HG03565 (cell line): ENCODE results near the gene MBD3.

ENCODE experiments used
- ATAC-seq: cut with Tn5 transposase; IDR thresholded peaks from one replicate; pipeline ENCODE4 v1.9.1; 2021; ENCODE audit warnings: mild to moderate bottlenecking, moderate library complexity; ENCODE audit not compliant: unreplicated experiment

Gene MBD3

DNA sequence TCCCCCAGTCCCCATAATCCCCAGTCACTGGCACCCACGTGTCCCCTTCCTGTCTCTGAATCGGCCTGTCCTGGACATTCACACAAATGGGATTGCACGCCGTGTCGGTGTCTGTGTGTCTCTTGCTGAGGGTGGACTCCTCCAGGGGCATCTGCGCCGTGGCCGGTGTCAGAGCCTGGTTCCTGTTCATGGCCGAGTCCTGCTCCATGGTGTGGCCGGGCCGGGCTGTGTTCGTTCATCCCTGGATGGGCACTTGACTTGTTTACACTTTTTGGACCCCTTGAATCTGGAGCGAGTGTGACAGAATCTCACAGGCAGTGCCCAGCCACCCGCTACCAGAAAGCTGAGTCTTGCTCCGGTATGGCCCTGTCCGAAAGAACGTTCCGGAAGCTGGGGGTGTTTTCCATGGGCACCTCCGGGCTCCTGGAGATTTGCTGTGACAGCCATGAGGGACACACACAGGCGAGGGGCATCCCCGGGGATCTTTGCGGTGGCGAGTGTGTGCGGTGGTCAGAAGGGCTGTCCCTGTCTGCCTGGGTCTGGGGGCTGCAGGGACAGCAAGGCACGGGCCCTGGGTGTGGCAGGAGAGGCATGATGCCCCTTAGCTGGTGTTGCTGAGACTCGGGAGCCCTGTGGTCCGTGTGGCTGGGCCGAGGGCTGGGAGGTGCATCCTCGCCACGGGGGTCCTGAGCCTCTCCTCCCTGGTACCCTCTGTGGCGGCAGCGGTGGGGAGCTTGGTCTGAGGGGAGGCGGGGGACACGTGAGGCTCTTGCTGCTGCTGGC, 18.1 kb downstream of the MBD3 start:
- ATAC-seq = no peak

DNA sequence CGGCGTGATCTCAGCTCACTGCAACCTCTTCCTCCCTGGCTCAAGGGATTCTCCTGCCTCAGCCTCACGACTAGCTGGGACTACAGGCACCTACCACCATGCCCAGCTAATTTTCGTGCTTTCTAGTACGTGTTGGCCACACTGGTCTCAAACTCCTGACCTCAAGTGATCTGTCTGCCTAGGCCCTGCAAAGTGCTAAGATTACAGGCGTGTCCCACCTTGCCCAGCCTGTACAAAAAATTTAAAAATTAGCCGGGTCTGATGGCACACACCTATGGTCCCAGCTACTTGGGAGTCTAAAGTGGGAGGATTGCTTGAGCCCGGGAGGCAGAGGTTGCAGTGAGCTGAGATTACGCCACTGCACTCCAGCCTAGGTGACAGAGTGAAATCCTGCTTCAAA, 19.9 kb downstream of the MBD3 start:
- ATAC-seq = no peak

DNA sequence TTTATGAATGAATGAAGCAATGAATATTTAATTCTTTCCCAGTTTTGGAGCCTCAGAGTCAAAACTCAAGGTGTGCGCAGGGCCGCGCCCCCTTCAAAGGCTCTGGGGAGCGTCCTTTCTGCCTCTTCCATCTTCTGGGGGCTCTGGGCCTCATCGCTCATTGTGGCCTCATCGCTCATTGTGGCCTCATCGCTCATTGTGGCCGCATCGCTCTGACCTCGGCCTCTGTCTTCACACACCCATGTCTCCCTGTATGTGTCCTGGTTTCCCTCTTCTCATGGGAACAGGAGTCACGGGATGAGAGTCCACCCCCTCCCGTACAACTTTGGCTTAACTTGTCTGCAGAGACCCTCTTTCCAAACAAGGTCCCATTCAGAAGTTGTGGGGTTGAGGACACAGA, 21.3 kb downstream of the MBD3 start:
- no peak for ATAC-seq

DNA sequence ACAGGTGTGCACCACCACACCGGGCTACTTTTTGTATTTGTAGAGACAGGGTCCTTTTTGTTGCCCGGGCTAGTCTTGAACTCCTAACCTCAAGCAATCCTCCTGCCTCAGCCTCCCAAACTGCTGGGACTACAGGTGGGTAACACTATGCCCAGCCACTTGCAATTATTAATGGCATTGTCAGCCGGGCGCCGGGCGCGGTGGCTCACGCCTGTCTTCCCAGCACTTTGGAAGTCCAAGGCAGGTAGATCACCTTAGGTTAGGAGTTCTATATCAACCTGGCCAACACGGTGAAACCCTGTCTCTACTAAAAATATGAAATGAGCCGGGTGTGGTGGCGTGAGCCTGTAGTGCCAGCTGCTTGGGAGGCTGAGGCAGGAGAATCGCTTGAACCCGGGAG, 21.8 kb downstream of the MBD3 start:
- no peak for ATAC-seq

DNA sequence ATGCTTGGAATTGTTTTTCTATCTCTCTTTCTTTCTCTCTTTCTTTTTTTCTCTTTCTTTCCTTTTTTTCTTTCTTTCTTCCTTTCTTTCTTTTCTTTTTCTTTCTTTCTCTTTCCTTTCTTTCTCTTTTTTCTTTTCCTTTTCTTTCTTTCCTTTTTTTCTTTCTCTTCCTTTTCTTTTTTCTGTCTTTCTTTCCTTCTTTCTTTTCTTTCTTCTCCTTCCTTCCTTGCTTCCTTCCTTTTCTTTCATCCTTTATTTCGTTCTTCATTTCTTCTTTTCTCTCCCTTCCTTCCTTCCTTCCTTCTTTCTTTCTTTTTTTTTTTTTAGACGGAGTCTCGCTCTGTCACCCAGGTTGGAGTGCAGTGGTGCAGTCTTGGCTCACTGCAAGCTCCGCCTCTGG, 22.7 kb downstream of the MBD3 start:
- no peak for ATAC-seq

DNA sequence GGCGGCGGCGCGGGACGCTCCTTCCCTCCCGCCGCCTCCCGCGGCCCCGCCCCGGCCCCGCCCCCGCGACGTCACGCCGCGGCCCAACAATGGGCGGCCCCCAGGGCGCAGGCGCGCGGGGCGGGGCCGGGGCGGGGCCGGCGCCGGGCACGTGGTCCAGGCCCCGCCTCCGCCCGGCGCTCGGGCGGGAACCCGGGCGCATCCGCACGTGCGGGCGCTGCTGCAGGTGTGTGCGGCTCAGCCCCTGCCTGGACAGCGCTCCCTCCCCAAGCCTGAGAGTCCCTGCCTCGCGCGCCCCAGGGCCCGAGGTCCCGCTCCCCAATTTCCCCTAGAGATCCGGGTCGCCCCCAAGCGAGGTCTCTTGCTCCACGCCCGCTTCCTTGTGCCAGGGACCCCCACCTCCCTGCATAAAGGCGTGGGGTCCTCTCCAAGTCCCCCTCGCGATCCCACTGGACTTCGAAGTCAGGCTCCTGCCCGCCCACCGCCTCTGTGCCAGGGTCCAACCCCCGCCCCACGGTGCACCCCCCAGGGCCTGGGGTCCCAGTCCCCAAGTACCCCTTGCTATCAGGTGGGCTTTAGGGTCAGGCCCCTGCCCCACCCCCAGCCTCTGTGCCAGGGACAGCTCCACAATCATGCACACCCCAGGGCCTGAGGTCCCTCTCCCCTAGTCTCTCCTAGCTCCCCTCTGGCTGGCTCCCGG, 24.2 kb downstream of the MBD3 start, which contains the start of gene MEX3D:
TSS of gene MEX3D (minus strand) at position 6 of the 700 bp plus-strand sequence. CDS start 267 bp downstream, outside the sequence.
- ATAC-seq = no peak

DNA sequence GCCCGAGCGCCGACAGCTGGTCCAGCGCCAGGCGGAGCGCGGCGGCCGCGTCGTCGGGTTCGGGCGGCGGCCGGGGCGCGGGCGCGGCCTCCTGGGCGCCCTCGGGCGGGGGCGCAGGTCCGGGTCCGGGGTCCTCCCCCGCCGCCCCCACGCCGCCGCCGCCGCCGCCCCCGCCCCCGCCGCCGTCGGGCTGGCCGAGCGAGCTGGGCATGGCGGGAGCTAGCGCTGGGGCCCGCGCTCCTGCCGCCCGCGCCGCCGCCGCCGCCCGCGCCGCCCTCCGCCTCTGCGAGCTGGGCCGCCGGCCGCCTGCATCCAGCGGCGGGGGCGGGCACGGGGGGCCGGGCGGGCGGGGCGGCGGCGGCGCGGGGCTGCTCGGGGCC, 24.8 kb downstream of the MBD3 start:
- ATAC-seq = no peak

DNA sequence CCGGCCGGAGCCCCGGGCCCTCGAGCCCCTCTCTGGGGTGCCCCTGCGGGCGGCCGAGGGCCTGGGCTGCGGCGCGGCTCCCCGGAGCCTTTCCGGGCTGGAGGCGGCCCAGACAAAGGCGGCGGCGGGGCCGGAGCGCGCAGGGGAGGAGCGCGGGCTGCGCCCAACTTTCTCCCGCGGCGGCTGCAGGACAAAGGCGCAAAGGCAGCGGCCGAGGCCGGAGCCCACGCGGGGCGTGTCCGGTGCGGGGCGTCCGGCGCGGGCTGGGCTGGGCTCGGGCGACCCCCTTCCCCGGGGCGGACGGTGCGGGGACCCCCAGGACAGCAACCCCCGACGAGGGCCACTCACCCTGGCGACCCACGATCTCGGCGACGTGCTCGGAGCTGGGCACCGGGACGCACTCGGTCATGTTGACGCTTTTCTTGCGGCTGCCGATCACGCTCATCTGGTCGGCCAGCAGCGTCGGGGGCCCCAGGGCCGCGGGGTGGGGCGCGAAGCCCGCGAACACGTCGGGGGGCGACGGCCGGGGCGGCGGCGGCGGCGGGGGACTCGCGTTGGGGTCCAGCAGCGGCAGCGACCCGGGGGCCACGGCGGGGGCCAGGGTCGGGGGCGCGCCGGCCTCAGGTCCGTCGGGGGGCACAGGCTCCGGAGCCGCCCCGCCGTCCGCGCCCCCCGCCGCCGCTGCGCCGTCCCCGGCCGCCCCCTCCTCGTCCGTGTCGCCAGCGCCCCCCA, 25.4 kb downstream of the MBD3 start:
- ATAC-seq = no peak

DNA sequence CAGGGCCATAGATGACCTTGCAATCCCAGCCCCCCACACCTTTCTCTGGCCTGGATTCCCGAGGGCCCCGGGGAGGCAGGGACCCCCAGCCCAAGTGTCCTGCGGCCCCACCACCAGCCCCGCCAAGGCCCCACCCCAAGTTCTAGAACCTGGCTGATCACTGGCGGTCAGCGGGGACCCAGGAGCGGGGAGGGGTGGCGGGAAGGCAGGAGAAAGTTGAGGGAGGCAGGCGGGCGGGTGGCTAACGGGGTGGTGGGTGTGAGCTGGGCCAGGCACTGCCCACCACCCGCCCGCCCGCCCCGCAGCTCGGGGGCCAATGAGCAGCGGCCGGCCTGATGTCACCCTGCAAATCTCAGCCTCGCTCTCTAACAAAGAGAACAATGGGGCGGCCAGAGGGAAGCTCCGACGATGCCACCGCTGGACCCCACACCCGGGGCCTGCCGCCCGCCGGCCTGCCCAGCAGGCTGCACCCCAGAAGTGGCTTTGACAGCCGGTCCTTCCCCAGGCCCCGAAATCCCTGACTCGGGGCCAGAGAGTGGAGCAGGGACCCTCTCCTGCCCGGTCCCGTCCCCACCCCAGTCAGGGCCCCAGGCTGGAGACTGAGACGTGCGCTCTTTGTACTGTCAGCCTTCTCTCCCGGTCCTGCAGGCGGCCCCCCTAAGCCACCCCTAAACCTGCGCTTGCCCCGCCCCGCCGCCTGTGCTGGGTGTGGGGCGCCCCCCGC, 26.1 kb downstream of the MBD3 start:
- ATAC-seq = no peak

DNA sequence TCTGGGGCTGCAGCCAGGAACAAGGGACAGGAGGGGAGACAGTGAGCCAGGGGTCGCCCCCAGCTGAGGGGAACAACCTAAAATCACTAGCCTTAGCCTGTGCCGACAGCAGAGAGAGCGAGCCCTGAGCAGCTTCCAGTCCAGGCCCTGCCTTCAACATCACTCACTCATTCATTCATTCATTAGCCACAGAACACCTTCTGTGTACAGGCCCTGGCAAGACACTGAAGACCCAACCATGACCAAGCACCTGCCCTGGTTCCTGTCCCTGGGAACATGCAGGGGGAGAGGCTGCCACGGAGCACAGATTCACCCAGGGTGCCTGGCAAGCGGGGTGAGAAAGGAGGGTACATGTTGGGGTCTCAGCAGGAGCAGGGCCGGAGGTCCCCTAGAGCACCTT, 29.4 kb downstream of the MBD3 start:
- ATAC-seq = no peak

DNA sequence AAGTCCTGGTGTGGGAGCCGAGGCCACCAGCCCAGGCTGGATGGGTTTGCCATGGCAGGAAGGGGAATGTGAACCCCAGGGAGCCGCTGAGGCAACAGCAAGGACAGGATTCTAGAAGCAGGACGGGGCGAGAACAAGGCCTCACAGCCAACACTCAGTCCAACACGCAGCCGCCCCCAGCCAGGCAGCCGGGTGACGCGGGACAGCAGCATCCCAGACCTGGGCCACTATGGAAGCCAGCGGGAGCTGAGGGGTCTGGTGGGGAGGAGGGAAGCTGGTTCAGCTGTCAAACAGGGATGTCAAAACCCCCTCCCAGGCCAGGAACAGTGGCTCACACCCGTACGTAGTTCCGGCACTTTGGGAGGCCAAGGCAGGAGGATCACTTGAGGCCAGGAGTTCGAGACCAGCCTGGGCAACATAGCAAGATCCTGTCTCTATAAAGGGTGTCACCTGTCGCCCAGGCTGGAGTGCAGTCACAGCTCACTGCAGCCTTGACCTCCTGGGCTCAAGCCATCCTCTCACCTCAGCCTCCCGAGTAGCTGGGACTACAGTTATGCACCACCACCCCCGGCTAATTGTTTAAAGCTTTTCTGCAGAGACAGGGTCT, 31.3 kb downstream of the MBD3 start:
- ATAC-seq = no peak

DNA sequence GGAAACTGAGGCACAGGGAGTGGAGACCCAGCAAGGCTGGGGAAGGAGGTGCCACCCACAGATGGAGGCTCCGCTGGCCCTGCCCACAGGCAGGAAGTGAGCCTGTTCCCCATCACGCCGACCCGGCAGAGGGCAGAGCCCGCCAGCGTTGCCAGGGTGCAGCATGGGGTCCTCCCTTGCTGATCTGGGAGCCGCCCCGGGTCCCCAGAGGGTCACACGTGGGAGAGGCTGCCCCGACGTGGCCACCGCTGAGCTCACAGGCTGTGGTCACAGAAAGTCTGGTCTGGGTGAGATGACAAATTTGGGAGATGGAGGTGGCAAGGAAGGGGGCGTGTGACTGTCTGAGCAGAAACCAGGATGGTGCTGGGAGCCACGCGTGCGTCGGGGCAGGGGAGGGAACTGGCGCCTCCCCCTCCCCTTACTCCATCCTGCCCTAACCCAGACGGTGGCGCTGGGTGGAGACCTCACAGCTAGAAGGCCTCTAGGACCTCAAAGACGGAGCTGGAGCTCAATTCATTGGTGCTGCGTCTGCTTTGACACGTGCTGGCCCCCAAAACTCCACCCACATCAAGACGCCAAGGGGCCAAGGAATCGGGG, 32.3 kb downstream of the MBD3 start:
- no peak for ATAC-seq

DNA sequence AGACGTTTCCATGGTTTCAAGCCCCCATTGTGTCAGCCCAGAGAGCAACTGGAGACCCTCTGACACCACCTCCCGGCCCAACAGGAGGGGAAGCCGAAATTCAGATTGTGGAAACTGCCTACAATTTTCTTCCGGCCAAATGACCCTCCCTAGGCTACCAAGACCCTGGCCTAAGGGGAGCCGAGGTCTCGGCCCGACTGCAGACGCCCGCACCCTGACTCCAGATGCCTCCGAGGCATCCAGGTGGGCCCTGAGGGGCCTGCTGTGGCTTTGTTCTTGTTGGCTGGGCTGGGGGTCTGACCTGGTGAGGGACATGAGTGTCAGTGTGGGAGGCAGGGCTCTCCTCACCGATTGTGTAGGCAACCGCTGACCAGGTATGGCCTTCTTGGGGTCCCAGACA, 34.1 kb downstream of the MBD3 start:
- ATAC-seq = no peak

DNA sequence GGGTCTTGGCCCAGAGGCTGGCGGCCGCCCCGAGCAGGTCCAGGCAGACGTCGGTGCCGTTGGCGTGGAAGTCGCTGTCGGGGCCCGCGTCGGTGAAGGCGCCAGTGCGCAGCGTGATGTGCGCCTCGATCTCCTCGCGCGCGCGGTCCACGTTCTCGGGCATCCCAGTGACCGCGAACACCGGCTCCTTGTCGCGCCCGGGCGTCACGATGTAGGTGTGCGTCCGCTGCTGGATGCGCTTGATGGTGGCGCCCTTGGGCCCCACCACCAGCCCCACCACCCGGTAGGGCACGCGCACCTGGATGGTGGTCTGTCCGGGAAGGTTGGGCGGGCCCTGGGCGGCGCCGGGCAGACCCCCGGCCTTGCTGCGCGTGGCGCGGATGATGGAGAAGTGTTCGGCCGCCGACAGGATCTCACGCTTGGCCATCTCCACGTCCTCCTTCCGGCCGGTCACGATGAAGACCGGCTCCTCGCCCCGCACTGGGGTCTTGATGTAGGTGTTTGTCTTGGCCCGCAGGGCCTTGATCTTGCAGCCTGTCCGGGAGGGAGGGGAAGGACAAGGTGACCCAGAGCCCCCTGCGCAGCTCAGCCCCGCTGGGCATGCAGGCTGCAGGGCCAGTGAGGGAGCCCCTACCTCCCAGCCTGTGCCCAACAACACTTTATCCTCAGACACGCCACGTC, 36.1 kb downstream of the MBD3 start:
- no peak for ATAC-seq

DNA sequence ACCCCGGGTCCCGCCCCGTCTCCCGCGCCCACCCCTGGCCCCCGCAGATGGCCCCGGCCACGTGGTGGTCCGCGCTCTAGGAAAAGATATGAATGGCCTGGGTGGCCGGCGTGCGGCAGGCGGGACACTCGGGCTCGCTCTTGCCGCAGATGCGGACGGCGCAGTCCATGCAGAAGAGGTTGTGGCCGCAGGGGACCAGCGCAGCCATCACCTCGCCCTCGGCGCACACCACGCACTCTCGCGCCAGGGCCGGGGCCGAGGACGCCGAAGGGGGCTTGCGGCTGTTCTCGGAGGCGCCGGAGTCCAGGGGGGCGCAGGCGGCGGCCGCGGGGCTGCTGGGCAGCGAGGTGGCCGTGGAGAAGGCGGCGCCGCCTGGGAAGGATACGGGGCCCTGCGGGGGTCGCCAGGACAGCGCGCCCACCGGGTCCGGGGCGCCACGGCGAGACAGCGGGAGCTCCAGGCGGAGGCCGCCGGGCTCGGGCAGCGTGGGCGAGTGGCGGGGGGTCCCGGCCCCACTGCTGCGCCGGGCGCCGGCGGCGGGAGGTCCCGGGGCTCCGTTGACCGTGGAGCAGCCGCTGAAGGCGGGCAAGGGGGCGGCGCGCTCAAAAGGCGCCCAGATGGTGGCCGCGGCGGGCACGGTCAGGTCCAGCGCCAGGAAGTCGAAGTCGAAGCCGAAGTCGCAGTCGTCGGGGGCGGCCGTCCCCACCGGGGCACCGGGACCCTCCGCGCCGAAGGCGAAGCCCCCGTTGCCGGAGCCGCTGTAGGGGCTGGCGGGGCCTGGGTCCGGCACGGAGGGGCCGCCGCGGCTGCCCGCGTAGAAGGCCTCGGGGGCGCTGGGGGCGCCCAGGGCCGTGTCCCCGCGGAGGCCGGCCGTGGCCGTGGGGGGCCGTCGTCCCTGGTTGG, 36.9 kb downstream of the MBD3 start:
- no peak for ATAC-seq

DNA sequence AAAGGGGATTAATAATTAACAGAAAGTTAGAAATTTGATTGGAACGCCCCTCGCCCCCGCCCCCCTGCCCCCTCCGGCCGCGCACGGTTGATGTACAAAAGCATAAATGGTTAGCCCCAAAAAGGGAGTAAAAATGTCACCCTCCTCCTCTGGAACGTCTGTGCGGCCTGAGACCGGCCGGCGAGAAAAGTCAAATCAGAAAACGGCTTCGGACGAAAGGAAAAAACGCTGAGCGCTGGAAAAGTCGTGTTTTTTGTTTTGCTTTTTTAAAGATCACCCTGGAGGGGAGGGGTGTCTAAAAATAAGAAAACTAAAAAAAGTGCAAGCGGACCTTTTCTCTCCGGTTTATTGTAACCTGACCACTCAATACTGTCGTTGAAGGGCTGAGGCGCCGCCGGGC, 37.7 kb downstream of the MBD3 start:
- no peak for ATAC-seq

DNA sequence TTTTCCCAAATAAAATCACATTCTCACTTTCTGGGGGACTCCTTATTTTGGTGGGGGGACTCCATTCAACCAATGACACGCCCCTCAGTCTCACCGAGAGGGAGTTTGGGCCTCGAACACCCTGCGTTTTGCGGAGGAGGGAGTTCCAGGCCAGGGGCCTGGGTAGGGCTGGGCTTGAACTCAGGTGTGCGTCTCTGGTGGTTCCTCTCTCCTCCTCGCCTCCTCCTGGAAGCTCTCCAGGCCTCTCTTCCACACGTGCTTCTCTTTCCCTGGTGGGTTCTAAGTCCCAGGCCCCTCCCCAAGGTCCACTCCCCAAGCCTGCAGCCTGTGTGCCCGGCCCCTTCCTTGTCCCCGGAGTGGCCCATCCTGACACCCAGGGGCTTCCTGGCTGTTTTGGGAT, 39.2 kb downstream of the MBD3 start:
- ATAC-seq = no peak

DNA sequence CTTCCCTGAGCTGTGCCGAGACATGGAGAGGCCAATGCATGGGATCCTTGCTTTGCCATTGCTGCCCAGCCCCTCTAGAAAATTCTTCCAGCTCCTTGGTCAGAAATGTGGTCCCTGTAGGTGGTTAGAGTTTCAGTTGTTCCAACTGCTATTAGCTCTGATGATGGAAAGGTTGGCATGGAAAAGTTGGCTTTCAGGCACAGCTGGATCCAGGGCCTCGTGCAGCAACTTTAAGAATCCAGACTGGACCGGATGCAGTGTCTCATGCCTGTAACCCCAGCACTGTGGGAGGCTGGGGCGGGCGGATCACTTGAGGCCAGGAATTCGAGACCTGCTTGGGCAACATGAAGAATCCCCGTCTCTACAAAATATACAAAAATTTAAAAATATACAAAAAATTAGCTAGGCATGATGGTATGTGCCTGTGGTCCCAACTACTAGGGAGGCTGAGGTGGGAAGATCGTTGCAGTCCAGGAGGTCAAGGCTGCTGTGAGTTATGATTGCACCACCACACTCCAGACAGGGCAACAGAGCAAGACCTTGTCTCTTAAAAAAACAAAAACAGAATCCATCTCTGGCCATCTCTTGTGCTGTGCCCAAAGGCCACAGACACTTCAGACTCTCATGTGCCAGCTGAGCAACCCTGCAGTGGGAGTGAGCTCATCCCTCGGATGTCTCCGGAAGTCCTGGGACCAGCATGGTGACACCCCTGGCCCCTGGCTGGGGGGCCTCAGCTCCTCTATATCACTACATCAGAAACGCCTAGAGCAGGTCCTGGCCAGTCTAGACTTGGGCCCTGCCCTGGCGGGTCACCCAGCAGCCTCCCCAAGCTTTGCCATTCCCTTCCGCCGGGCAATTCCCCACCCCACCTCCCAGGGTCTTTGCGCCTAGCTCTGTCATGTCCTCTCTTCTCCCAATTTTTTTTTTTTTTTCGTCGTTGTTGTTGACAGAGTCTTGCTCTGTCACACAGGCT, 41.3 kb downstream of the MBD3 start:
- ATAC-seq = no peak
